ENCODE data around the gene ASXL3.

The ASXL3 gene

DNA sequence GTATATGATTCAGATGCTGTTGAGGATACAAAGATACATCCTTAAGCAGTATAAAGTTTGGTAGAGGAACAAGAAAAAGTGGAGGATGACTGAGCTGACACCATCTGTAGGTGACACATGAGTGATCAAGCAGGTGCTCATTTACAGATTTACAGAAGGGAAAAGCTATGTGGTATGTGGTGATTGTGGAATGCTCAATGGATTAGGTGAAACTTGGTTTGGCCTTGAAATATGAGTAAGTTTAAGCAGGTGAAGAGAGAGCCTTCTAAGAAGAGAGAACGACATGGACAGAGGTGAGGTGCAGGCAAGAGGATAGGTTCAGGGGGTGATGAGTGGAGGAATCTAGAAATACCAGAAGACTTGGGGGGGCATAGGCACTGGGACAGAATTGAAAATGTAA lies 5.9 kb downstream of the ASXL3 start:
- no peak for DNase-seq (ENCODE audit: low read depth)

- DNase-seq (ENCODE audit: low read depth): no peak
Measured at GRCh38 chr18:33584548-33585430, 6.8 kb downstream of the ASXL3 start.

GRCh38 chr18:33585431-33585775 lies 7.4 kb downstream of the ASXL3 start:
- no peak for DNase-seq (ENCODE audit: low read depth)

DNA sequence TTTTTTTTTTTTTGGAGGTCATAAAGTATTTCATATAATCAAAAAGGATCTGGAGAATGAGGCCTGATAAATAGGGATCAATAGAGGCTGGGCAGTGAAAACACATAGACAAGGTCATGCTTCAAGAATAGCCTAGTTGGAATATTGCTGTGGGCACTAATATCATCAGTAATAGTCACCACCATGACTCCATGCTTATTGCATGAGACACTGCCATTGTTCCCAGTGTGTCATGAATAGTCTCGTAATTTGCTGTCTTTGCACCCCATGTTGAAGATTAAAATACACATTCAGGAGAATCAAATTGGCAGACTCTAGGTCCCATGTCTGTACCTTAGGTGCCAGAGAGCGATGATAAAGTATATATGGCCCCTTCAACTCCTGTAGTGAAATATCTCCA lies 10.3 kb downstream of the ASXL3 start:
- no peak for DNase-seq (ENCODE audit: low read depth)

GRCh38 chr18:33593261-33593660 lies 15.2 kb downstream of the ASXL3 start:
- DNase-seq (ENCODE audit: low read depth): no peak

GRCh38 chr18:33594799-33595198 lies 16.8 kb downstream of the ASXL3 start:
- no peak for DNase-seq (ENCODE audit: low read depth)

GRCh38 chr18:33596178-33596854 lies 18.3 kb downstream of the ASXL3 start:
- no peak for DNase-seq (ENCODE audit: low read depth)

DNA sequence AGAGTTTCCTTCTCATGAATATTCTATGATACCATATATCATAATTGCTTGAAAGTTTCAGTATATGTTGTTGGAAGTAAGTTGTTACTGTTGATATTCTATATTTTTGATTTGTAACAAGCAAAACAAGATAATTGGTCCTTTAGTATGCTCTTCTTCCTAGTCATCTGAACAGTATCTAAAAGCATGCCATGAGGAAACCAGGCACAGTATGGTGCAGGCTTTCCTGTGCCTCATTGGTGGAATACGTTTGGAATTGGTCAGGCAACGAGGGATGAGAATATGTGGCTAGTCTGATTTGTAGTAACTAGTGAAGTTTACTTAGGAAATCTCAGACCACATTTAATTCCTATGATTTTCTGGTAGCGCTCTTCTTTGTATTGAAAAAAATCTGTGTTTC lies 22.8 kb downstream of the ASXL3 start:
- no peak for DNase-seq (ENCODE audit: low read depth)

DNA sequence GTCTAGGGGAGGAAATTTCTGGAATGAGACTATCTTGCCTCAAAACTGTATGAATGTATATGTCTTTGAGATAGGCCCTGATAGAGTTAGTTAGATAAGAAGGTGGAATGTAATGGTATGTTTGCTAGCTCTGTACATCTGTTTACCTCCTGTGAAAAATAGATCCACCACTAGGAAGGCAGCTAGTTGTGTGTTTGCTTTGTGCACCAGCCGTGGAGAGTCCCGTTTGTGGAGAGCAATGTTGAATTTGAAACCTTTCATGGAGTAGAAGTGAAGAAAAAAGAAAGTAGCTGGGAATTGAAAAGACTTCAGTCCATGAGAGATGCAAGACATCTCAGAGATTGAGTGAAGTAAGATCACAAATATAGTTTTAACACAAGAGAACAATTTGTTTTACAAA lies 25.4 kb downstream of the ASXL3 start:
- no peak for DNase-seq (ENCODE audit: low read depth)

GRCh38 chr18:33605250-33605649 lies 27.2 kb downstream of the ASXL3 start:
- no peak for DNase-seq (ENCODE audit: low read depth)

GRCh38 chr18:33606621-33607020 lies 28.6 kb downstream of the ASXL3 start:
- no peak for DNase-seq (ENCODE audit: low read depth)

DNA sequence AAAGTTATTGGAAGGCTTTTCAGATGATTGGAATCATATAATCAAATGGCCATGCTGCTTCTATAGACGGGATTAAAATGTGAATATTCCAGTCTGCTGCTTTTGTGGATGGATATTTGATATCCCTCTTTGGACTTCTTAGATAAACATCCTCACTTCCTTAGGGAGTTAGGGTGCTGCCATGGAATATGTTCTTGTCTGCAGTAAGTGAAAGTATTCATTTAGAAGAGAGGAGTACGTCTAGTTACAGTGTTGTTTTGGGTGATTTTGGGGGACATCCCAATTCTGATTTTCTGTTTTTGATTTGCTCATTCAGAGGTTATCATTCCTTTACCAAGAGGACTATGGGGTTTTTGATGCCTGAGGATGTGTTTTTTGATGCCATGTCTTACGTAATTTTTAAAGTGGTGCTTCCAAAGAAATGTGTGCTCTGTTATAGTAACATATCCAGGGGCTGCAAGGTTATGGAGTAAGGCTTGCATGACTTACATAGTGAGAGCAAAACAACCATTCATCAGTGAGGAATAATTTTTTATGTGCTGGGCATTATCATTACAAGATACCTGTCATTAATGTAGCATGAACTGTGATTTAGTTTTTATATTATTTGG lies 33.6 kb downstream of the ASXL3 start:
- DNase-seq (ENCODE audit: low read depth): no peak

GRCh38 chr18:33612632-33613031 lies 34.6 kb downstream of the ASXL3 start:
- no peak for DNase-seq (ENCODE audit: low read depth)

DNA sequence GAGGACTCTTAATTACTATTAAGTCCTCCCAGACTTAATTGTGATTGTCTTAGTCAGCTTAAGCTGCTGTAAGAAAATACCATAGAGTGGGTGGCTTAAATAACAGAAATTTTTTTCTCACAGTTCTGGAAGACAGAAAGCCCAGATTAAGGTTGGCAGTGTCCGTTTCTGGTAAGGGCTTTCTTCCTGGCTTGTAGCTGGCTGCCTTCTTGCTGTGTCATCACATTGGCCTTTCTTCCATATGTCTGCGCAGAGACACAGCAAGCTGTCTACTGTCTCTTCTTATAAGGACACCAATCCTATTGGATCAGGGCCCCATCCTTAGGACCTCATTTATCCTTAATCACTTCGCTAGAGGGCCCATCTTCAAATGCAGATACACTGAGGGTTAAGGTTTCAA lies 38.5 kb downstream of the ASXL3 start:
- DNase-seq (ENCODE audit: low read depth): no peak

- DNase-seq (ENCODE audit: low read depth): no peak
Measured at GRCh38 chr18:33627114-33627513, 49.1 kb downstream of the ASXL3 start.

GRCh38 chr18:33630476-33630875 lies 52.5 kb downstream of the ASXL3 start:
- DNase-seq (ENCODE audit: low read depth): no peak

DNA sequence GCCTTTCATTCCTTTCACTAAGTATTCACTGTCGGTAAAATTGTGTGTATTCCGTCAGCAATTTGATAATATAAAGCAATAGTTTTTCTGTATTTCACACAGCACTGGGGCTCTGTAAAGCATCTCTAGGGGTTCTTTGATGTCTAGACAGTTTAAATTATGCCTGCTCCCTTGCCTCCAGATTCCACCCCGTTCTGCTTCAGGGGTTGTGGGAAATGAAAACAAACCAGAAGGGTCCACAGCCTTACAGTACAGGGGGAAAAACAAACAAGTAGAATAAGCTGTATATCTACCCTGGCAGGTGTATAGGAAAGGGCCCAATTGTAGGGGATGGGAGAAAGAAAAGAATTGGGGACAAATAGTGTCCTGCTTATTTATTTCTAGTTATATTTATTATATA lies 63.1 kb downstream of the ASXL3 start:
- no peak for DNase-seq (ENCODE audit: low read depth)

DNA sequence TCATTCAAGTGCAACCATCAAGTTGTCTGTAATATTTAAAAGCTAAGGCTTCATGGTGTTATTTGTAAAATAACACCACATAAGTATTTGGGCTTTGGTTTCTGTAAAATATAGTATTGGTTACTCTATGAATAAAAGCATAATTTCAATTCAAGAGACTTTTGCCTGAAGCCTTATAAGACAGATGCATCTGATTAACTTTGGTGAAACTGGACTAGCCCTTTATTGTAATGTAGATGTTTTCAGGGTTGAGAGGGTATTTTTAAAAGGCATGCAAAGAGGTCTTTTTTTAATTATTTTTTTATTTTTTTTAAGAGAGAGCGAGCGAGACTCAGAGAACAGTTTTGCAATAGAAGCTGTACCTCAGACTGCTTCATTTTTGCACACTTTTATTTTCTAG lies 66.5 kb downstream of the ASXL3 start:
- no peak for DNase-seq (ENCODE audit: low read depth)

- DNase-seq (ENCODE audit: low read depth): no peak
Measured at GRCh38 chr18:33647365-33647764, 69.3 kb downstream of the ASXL3 start.

DNA sequence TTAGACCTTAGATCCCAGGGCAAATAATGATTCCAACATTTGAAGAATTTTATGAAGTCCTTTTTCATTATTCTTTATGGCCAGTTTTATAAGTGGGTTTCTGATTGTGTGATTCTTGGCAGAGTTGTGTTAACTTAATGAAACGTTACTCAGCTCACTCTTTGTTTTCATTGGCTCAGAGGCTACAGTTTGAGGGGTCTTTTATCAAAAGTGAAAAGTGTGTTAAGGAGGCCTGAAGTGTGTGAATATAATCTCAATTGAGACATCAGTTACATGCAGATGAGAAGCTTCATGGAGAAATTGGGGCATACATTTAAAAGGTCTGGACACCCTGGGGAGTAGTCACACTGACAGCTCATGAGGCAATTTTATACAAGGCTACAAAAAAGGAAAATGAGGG lies 74.6 kb downstream of the ASXL3 start:
- DNase-seq (ENCODE audit: low read depth): no peak

GRCh38 chr18:33653231-33653630 lies 75.2 kb downstream of the ASXL3 start:
- DNase-seq (ENCODE audit: low read depth): no peak

DNA sequence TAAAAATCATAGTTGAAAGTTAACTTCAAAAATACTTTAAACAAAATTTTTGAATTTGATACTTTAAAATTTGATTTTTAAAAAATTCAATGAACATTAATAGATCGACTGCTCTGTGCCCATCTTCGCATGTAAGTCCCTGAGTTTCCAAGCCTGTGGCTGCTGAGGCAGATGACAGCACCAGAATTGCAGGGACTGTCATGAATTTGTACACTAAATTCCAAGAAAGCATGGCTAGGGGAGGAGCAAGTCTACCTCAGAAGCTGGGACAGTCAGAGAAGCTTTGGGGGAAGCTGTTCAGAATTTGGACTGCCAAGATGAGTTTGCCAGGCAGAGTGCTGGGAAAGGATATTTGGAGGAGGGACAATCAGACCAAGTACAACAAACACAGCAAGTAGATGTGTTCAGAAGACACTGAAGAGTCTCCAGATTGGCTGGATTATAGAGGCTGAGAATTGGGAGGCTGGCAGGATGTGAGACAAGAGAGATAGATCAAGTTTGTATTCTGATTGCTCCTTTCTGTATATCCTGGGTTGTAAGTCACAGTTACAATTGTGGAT lies 79.0 kb downstream of the ASXL3 start:
- no peak for DNase-seq (ENCODE audit: low read depth)

GRCh38 chr18:33660696-33661310 lies 82.8 kb downstream of the ASXL3 start:
- DNase-seq (ENCODE audit: low read depth): no peak

All from stimulated activated CD8-positive, alpha-beta memory T cell treated with anti-CD3 and anti-CD28 coated beads, Interleukin-12 subunit alpha, Interleukin-12 subunit beta, amount 100 ng/mL, for 1 hour (primary cell).